NCI-H1436 treated with DMSO at 0.1 percent for 48 hours (cell line): ENCODE measurements around the gene PLEKHM2.

Source experiments
- DNase-seq: peaks from one replicate; lab custom pipeline; 2025; lab: John Stamatoyannopoulos, UW

Gene PLEKHM2

DNA sequence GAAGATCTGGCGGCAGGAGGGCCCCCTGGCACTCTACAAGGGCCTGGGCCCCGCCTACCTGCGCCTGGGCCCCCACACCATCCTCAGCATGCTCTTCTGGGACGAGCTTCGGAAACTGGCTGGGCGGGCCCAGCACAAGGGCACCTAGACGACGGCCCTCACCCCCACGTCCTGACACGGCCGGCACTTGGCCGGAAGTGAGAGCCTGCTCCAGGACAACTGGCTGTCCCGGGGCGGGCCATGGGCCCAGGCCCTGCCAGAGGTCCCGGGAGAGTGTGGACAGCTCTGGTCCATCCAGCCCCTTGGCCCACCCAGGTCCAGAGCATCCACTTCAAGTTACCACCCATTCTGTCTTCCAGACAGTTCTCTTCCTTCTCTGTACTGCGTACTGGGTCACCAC lies 55.1 kb downstream of the PLEKHM2 start:
- DNase-seq: no peak

DNA sequence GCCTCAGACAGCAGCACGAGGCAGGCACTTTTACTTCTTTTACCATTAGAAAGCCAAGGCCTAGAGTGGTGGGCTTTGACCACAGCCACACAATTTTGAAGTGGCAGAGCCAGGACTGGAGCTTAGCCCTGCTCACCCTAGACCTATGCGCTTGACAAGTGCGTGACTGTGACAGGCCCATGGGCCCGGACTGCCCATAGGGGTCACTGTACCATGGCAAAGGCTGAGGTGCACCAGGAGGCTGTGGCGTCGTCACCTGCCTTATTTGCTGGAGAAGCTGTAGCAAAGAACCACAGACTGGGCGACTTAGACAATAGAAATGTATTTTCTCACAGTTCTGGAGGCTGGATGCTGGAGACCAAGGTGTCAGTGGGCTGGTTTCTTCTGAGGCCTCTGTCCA lies 55.6 kb downstream of the PLEKHM2 start:
- DNase-seq: no peak

DNA sequence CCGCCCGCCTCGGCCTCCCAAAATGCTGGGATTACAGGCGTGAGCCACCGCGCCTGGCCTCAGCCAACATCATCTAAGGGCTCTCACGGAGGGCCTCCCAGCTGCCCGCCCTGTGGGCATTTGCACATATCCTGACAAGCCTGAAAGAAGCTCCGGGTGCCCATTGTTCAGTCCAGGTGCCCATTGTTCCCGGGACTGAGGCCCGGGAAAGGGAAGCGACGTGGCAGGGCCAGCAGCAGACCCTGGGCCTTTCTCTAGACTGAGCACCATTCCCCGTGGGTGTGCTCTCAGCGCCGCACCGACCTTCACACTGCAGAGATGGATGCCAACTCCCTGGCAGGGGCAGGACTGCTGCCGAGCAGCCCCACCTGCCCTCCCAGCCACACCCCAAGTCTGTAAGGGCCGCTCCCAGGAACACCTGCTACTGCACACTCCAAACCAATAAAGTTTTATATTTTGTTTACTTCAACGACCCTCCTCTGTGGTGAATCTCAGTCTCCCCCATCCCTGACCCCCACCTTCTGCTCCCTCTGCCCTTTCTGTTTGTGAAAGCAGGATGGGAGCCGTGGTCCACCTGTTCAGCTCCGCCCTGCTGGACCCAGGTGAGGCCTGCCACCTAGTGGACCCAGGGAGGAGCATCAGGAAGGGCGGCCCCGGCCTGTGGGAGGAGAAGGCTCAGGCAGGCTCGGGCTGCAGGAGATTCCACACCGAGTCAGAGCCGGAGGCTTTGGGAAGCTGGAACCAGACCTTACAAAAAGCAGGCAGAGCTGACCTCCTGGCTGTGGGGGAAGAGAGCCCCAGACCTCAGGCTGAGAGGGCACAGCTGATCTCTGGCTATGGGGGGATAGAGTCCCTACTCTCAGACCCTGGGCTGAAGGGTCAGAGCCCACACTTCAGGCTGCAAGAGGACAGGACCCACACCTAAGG lies 57.1 kb downstream of the PLEKHM2 start:
- DNase-seq: peak; percentile 7

DNA sequence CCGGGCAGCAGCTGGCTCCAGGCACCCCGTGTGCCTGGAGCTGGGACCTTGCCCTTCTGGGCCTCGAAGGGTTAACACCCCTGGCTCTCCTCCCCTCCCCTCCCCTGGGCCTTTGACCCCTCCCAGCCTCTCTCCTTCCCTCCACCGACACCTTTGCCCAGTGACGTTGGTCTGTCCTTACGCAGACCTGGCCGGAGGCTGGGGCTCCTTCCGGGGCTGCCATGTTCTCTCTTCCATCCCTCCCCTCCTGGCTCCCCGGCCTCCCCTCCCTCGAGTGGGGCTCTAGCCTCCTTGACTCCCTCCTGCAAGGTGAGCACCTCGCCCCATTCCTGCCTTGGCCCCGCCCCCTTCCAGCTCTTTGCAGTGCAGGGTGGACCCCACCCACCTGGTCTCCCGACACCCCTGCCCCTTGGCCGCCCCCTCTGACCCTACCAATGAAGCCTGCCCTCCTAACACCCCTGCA lies 58.2 kb downstream of the PLEKHM2 start, which contains the start of gene TMEM82:
TMEM82 (plus strand) TSS at position 161 of the 463 bp plus-strand sequence; CDS start at position 222, 61 bp downstream.
- no peak for DNase-seq

DNA sequence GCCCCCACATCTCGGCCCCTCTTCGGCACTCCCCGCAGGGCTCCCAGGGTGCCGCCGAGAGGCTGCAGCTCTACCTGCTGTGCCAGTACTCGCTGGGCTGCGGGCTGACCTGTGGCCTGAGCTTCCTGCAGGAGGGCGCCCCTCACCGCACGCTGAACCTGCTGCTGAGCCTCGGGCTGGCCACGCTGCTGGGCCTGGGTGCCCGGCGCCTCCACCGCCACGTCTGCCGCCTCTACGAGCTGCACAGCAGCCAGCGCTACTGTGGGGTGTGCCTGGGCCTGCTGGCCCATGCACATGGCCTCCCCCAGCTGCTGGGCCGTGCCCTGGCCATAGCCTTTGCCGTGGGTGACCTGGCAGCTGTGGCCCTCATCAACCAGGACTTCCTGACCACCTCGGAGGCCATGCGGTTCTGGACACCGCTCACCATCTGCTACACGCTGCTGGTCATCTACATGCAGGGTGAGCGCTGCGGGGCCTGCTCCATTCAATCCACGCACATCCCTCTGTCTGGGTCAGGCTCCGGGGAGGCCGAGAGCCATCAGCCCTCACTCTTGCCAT lies 60.1 kb downstream of the PLEKHM2 start:
- DNase-seq: no peak

DNA sequence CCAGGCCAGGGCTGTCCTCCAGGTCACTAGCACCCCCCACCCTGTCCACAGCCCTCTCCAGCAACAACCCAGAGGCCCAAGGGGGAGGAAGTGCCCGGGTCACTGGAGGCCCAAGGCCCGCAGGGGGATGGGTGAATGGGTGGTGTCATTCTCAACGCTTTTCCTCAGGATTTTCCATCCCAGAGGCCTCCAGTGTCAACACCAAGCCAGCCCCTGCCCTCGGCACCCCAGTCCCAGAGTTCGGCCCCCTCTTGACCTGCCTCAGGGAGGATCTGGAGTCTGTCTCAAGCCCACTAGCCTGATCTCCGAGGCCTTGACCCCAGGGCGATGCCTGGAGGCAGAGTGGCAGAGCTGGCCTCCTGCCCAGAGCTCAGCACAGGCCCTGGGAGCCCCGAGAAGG lies 63.3 kb downstream of the PLEKHM2 start:
- no peak for DNase-seq

DNA sequence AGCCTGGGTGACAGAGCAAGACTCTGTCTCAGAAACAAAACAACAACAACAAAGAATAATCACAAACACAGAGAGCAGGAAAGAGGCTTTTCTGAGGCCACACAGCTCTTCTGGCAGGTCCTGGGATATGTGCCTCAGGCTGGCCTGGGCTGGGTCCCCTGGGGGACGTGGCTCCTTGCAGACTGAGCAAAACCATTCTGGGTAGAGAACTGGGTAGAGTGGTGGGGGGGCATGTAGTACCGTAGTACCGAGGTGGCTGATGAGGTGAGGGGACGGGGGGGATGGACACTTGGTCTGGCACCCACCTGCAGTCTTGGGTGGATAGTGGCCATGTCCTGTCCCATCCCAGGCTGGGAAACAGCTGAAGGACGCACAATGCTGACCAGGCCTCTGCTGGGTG lies 64.1 kb downstream of the PLEKHM2 start:
- no peak for DNase-seq

DNA sequence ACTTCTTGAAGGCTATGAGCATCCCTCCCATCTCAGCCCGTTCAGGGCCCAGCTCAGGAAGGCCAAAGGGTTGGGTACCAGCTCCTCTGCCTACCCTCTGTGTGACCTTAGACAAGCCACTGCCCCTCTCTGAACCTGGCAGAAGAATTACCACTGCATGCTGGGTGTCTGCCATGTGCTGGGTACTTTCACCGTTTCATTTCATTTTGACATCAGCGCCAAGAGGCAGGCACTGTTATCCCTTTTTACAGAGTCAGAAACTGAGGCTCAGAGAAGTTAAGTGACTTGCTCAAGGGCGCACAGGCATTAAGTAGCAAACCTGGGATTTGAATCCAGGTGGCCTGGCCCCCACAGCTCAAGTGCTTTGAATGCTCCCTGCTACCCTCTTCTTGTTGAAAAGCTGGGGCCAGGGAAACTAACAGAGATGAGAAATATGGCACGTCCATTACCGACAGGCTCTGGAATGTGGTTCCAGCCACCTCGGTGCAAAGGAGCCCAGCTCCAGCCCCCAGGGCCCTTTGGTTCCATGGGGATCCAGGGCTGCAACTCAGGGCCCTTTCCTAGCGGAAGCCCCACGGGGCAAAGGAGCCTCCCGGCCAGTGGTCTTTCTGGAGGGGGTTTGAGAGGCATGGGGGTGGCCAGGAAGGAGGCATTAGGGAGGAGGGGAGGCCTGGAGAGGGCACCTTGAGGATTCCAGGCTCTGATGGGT lies 64.7 kb downstream of the PLEKHM2 start:
- DNase-seq: no peak

DNA sequence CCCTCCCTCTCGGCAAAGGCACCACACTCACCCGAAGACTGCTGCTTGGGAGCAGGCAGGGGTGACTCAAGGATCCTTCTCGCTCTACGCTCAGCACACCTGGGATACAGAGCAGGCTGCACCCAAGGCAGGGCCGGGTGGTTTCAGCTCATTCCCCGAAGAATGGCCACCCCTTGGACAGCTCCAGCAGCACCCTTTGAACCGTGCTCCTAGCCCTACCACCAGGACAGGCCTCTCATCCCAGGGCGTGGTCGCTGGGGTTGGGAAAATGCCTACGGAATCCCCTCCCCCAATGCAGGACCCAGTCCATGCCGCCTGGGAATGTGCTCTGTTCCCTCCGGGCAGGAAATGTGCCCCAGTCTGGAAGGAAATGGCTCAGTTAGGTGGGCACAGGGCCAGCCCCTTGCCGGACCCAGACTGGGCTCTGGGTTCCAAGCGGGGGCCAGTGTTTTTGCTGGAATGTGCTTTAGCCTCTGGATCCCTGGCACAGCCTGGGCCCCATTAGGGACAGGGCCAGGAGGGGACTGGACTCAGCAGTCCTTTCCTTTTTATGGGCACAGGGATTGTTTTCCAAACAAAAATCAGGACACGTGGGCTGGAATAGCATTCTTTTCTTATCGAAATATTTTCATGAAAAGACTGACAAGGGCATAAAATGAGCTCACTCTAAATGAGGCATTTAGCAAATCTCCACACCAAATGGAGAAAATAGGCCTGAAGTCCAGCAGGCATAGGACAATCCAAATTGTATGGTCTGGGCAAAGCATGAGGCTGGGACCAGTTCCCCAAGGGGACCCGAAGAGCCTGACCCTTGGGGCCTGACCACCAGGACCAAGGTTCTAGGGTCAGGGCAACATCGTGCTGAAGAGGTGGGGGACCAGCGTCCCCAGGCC lies 65.5 kb downstream of the PLEKHM2 start:
- DNase-seq: no peak

DNA sequence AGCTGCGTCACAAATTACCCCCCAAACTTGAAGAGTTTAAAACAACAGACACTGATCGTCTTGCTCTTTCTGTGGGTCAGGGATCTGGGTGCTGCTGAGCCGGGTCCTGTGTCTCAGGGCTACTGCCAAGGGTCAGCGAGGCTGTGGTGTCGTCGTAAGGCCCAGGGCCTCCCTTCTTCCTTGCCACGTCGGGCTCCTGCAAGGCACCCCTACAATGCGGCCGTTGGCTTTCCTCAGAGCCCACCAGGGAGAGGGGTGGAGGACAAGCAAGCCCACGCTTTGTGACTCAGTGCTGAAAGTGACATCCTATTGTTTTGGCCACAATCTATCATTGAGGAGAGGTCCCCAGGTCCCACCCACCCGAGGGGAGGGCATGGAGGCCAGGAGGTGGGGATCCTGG lies 66.8 kb downstream of the PLEKHM2 start:
- no peak for DNase-seq

DNA sequence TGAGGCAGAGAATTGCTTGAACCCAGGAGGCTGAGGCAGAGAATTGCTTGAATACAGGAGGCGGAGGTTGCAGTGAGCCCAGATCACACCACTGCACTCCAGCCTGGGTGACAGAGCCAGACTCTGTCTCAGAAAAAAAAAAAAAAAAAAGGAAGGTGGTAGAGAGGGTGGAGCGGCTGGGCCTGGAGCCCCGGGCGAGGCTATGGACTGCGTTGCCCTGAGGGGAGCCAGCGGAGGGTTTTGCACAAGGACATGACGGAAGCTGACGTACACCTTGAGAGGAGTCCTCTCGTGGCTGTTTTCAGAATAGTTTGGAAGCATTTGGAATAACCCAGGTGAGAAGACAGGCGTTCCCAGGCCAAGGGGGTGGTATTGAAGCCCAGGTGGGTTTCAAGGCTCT lies 67.6 kb downstream of the PLEKHM2 start:
- DNase-seq: no peak

DNA sequence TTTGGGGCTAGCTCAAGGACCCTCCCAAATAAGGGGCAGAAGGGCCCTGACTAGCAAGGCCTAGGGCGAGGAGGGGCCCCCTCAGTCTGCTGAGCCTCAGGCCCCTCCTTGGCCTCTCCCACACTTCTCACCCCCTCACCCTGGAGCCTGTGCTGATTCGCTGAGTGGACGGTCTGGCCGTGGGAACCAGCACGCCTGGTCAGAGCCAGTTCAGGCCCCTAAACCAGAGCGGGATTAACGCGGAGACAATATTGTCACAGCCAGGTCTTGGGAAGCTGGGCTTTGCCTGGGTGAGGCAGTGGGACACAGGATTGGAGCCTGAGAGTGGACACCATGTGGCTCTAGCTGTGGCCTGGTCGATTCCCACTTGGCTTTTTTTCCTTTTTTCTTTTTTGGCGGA lies 69.7 kb downstream of the PLEKHM2 start:
- DNase-seq: no peak

DNA sequence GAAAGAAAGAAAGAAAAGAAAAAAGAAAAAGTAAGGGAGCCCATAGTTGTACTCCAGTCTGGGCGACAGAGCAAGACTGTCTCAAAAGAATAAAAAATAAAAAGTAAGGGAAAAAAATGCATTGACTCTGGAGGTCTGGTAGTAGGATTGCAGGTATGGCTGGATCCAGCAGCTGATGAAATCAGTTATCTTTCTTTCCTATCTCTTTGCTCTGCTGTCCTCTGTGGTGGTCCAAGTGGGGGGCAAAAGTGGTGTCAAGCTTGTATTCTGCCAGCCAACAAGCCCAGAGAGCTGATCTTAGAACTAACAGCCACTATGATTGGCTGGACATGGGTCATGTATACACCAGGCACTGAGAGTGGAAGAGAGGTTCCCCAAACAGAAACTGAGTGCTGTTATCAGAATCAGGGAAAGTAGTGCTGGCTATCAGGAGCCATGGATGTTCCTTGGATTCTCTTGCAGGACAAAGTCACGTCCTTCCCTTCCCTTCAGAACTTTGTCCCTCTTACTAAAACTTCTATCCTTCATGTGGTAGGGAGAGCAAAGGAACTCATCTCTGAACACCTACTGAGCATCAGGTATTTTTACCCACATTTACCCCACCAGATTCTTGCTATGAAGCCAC lies 71.0 kb downstream of the PLEKHM2 start:
- DNase-seq: no peak

DNA sequence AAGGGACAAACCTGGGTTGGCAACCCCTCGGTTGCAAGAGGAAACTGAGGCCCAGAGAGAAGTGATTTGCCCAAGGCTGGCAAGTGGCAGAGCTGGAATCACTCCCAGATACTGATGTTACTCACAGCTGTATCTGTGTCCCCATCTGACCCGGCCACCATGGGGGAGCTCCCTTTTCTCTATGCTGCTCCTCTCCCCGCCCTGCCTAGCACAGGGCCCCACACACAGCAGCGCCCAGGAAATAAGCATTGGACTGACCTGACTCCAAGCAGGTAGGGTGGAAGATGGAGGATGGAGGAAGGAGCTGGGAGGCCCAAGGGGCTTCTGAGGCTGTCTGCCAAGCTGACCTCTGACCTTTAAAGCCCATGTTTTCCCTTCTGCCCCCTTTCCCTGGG lies 71.5 kb downstream of the PLEKHM2 start:
- no peak for DNase-seq

DNA sequence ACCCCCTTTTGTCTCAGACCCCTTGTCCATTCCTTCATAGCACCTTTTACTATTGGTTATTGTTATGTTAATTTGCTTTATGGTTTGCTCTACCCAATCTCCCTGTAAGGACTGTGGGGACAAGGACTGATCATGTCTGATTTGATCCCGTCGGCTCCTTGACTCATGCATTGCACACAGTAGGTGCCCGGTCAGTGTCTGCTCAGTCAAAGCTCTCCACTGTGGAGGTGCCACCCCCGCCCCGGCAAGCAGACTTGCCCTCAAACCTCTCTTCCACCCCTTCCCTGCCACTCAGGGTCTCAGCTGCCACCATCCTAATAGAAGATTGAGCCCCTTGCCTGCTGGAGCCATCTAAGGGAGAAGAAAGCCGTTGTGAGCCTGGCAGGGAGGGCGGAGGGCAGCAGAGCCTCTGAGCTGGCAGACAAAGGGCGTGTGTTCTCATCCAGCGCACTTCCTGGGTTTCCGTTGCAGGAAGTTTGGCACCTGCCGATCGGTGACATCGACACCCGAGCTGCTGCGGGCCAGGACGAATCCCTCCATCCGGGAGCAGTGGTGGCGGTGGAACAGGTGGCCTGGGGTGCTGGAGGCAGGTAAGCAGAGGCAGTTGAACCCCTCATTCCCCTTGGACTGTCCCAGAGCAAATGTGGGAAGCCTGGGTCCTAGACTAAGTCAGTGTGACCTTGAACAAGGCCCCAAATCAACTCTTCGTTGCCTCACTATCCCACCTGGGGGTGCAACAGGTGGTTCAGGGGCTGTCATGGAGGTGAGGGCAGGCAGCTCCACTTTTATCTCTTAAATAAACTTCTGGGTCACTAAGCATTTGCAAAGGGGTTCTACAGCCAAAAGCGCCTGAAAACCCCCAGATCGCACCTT lies 72.3 kb downstream of the PLEKHM2 start:
- peak; percentile 5 for DNase-seq

DNA sequence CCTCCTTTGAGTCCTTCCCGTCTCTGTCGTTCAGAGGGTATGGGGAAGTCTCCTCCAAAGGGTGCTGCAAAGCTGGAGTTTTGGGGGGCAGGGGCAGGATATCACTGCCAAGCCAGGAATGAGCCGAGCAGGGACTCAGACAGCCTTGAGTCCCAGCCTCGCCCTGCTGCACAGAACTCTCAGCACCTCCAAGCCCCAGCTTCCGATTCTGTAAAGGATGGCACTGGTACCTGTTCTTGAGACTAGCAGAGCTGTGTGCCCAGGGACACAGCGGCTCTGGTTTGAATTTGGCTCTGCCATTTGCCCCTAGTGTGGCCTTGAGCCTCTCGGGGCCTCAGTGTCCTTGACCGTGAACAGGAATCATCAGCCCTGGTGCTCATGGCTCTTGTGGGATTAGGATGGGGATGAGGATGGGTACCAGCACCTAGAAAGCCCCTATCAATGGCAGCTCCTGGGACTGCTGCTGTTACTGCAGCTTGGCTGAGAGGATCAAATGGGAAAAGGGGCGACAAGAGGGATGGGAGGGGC lies 73.0 kb downstream of the PLEKHM2 start:
- no peak for DNase-seq

DNA sequence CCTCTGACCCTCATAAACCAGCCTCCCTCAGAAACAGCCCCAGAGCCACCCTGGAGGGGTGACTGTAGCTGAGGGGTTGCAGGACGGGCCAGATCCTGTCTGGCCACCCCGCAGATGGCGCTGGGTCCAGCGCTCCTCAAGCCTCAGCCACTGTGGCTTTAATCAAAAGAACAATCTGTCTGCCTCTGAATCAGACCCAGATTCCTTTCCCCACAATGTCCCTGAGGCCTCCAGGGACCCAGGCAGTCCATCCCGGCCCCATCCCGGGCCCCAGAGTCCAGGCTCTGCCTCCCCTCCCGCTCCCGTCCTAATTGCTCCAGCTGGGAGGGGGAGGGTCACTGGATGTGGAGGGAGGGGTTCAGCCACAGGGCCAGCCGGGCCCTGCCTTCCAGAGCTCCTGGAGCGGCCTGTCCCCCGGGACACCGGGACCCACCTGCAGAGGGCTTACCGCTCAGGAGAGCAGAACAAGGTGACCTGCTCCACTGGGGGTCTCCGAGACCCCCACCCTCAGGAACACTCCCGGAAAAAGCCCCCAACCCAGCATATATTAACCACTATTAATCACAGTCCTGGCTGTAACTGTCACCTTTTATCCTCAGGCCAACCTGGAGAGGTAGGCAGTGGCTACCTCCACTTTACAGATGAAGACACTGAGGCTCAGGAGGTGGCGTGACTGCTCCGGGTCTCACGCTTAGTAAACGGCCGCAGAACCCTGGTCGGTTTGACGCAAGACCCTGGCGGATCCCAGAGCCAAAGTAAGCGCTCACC lies 73.6 kb downstream of the PLEKHM2 start:
- DNase-seq: no peak

DNA sequence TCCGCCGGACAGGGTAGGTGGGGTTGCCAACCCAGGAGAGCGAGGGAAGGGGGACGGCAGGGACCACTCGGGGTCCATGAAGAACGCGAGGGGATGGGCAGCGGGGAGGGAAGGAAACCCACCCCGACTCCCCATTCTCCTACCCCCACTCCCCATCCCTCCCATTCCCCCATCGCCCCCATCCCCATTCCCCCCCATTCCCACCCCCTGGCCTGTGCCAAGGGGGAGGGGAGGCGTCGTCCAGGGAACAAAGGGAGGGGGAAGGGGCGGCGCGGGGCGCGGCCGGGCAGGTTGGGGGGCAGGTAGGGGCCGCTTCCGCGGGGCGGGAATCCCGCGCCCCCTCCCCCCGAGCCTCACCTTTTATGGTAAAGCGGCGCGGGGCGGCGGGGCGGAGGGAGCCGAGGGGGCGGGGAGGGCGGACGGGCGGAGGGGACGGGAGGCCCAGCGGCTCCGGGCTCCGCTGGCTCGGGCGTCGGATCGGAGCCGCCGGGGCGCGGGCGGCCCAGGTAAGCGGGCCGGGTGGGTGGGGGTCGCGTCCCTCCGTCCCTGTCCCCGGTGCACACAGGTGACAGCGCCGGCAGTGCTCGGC lies 74.3 kb downstream of the PLEKHM2 start, which contains the start of gene FBLIM1:
FBLIM1 (plus strand) TSS at position 453 of the 589 bp plus-strand sequence. CDS start 6,189 bp downstream, outside the sequence.
- DNase-seq: no peak
